A549 (cell line): ENCODE results near the gene CAMKK2.

Source experiments
- CEBPB ChIP-seq, 2 experiments: fragments of >200 bp in 1 of 2; sonication (Bioruptor Twin) in 1 of 2; formaldehyde crosslinking in 1 of 2; IDR thresholded peaks; 2 replicates each; pipeline ENCODE4 v1.6.1; 2012 to 2016
- MAZ ChIP-seq: fragments of 150-350 bp; IDR thresholded peaks from 2 replicates; pipeline ENCODE4 v1.6.1; 2014; ENCODE audit warnings: antibody characterized with exemption, low read depth, low read length, borderline replicate concordance
- RNF2 ChIP-seq: fragments of 200-600 bp; sonication (generic); IDR thresholded peaks from 2 replicates; pipeline ENCODE4 v1.6.1; 2016; ENCODE audit warnings: low read depth, mild to moderate bottlenecking, antibody characterized with exemption, moderate library complexity, borderline replicate concordance

- TF ChIP-seq CEBPB (IDR thresholded peaks at IDR 0.05): no peak
- TF ChIP-seq MAZ: no peak
- TF ChIP-seq RNF2: no peak
Observed at GRCh38 chr12:121299662-121300061, 3.2 kb upstream of the CAMKK2 start.
